ENCODE results near the gene POF1B.

Gene POF1B, protein sequence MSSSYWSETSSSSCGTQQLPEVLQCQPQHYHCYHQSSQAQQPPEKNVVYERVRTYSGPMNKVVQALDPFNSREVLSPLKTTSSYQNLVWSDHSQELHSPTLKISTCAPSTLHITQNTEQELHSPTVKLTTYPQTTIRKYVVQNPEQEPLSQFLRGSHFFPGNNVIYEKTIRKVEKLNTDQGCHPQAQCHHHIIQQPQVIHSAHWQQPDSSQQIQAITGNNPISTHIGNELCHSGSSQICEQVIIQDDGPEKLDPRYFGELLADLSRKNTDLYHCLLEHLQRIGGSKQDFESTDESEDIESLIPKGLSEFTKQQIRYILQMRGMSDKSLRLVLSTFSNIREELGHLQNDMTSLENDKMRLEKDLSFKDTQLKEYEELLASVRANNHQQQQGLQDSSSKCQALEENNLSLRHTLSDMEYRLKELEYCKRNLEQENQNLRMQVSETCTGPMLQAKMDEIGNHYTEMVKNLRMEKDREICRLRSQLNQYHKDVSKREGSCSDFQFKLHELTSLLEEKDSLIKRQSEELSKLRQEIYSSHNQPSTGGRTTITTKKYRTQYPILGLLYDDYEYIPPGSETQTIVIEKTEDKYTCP

GRCh38 chrX:85379174-85379907 is at the start of gene POF1B:
Gene POF1B (minus strand): TSS chrX:85379665. CDS start chrX:85379454, 211 bp downstream.
- Mint-ChIP-seq H3K4me3 (no peak within 1 kb of the TSS), H3K9me3 (no peaks in the 10 kb centered on the region), H3K36me3 (ENCODE audit: low read depth) (no peaks in the 10 kb centered on the region), H3K4me1 (no peaks in the 10 kb centered on the region), H3K27ac (no peak within 1 kb of the TSS), H3K27me3 (ENCODE audit: low read depth) (no peaks in the 10 kb centered on the region)
- TF ChIP-seq CTCF (IDR thresholded peaks at IDR 0.05; ENCODE audit: unreplicated experiment in 3 of 3): no peak

DNA sequence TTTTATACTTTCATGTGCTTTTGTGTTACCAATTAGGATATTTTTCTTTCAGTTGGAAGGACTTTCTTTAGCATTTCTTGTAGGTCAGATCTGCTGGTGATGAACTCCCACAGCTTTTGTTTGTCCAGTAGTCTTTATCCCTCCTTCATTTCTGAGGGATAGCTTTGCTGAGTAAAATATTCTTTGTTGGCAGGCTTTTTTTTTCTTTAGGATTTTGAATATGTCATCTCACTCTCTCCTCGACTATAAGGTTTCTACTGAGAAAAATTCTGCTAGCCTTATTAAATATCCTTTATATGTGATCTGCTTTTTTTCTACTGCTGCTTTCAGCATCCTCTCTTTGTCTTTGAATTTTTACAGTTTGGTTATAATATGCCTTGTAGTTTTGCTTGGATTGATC is 49.6 kb upstream of the POF1B start:
- TF ChIP-seq CTCF (IDR thresholded peaks at IDR 0.05; ENCODE audit: unreplicated experiment in 3 of 3): no peak
- Mint-ChIP-seq H3K27me3 (ENCODE audit: low read depth) (peaks cover 4% of the 10 kb centered on the region), H3K36me3 (ENCODE audit: low read depth) (no peaks in the 10 kb centered on the region), H3K4me1 (no peaks in the 10 kb centered on the region), H3K4me3 (no peak overlapping the region), H3K27ac (no peak overlapping the region), H3K9me3 (peaks cover 10% of the 10 kb centered on the region)

DNA sequence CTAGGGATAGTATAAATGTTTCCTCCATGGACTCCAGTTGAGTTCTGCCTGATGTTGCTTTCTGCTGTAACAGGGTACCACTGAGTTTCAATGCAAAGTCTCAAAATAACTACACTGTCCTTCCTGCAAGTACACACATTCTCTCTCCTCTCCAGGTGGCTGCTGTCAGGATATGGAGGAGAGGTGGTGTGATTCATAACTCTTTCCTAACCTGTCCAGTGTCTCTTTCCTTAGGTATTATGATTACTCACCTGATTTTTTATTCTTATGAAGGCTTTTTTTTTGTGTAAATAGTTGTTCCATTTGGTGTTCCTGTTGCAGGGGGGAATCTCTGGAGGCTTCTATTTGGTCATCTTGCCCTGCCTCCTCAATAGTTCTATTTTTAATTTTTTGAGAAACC is 39.8 kb upstream of the POF1B start:
- peaks cover 14% of the 10 kb centered on the region for H3K9me3 Mint-ChIP-seq
- no peaks in the 10 kb centered on the region for H3K36me3 Mint-ChIP-seq (ENCODE audit: low read depth)
- no peak for TF ChIP-seq CTCF (IDR thresholded peaks at IDR 0.05; ENCODE audit: unreplicated experiment in 3 of 3)
- no peak overlapping the region for H3K4me3 Mint-ChIP-seq
- no peak overlapping the region for H3K27ac Mint-ChIP-seq
- H3K27me3 Mint-ChIP-seq (ENCODE audit: low read depth): no peaks in the 10 kb centered on the region
- H3K4me1 Mint-ChIP-seq: no peaks in the 10 kb centered on the region

DNA sequence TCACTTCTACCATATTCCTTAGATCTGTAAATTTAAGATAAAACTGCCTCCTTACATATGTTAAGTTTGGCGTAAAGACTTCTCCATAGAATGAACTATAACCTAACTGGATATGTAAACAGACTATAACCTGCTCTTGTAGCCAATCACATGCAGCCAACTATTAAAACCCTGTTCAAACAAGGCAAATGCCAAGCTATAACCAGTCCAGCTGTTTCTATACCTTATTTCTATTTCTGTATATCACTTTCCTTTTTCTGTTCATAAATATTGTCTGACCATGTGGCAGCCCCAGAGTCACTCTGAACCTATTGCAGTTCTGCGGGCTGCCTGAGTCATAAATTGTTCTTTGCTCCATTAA is 12.4 kb upstream of the POF1B start:
- no peak overlapping the region for H3K27ac Mint-ChIP-seq
- H3K4me1 Mint-ChIP-seq: no peaks in the 10 kb centered on the region
- no peaks in the 10 kb centered on the region for H3K36me3 Mint-ChIP-seq (ENCODE audit: low read depth)
- H3K4me3 Mint-ChIP-seq: no peak overlapping the region
- no peaks in the 10 kb centered on the region for H3K27me3 Mint-ChIP-seq (ENCODE audit: low read depth)
- no peak for TF ChIP-seq CTCF (IDR thresholded peaks at IDR 0.05; ENCODE audit: unreplicated experiment in 3 of 3)
- H3K9me3 Mint-ChIP-seq: peaks cover 8% of the 10 kb centered on the region

DNA sequence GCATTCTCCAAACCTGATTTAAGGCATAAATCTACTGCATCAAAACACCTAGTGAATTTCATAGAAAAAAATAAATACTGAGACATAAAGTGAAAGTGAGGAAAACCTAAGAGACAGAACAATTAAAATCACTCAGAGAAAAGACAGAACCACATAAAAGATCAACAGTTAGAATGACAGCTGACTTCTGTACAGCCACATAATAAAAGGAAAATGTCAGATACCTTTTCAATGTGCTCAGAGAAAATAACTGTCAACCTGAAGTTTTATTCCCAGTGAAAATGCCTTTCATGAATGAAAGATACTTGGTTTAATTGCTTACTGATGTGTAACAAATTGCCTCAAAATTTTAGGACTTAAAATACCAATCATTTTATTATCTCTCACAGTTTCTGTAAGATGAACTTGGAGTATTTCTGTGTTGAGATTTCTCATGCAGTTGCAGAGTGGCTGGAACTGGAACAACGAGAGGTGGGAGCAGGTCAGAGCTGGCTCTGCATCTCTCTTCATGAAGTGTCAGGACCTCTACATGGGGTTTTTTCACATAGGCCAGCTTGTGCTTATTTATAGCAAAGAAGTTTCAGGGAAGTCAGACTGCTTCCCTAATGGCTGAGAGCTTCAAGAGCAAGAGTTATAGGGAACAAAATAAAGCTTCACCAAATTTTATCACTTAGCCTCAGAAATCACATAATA is 11.9 kb upstream of the POF1B start:
- Mint-ChIP-seq H3K36me3 (ENCODE audit: low read depth) (no peaks in the 10 kb centered on the region), H3K4me3 (no peak overlapping the region), H3K9me3 (peaks cover 8% of the 10 kb centered on the region), H3K27me3 (ENCODE audit: low read depth) (no peaks in the 10 kb centered on the region), H3K4me1 (no peaks in the 10 kb centered on the region), H3K27ac (no peak overlapping the region)
- no peak for TF ChIP-seq CTCF (IDR thresholded peaks at IDR 0.05; ENCODE audit: unreplicated experiment in 3 of 3)

All from nephron (organoid).